H9 (cell line): ENCODE data around the gene ZNF292. TPM values are rescaled to one million over a fixed set of nuclear protein-coding genes. Genes with fewer than 3 reads are reported as not detected.

Source experiments
- DNase-seq: peaks from one replicate; pipeline ENCODE4 v3.0.0-alpha.2; 2017
- H2AFZ ChIP-seq: one replicate; pipeline ENCODE4 v1.6.1; 2013; ENCODE audit warnings: mild to moderate bottlenecking, low read length, control low read depth, moderate library complexity
- H2AK5ac ChIP-seq: 2 replicates; pipeline ENCODE4 v1.6.1; 2013; ENCODE audit warnings: low read length, control low read depth, mixed read lengths; ENCODE audit not compliant: insufficient read length
- H2BK120ac ChIP-seq: one replicate; pipeline ENCODE4 v1.6.1; 2013; ENCODE audit warnings: low read depth, mild to moderate bottlenecking, low read length, control low read depth, inconsistent platforms; ENCODE audit not compliant: poor library complexity, severe bottlenecking
- H2BK12ac ChIP-seq: 2 replicates; pipeline ENCODE4 v1.6.1; 2013; ENCODE audit warnings: low read length, control low read depth, mixed read lengths, low read depth; ENCODE audit not compliant: insufficient read length
- H2BK15ac ChIP-seq: 2 replicates; pipeline ENCODE4 v1.6.1; 2013; ENCODE audit warnings: low read depth, low read length, control low read depth
- H2BK20ac ChIP-seq: one replicate; pipeline ENCODE4 v1.6.1; 2013; ENCODE audit warnings: low read depth, mild to moderate bottlenecking, low read length, control low read depth, inconsistent platforms; ENCODE audit not compliant: poor library complexity, severe bottlenecking
- H2BK5ac ChIP-seq: 2 replicates; pipeline ENCODE4 v1.6.1; 2013; ENCODE audit warnings: low read length, control low read depth, mixed read lengths; ENCODE audit not compliant: insufficient read length
- H3K14ac ChIP-seq: 2 replicates; pipeline ENCODE4 v1.6.1; 2013; ENCODE audit warnings: low read length, control low read depth; ENCODE audit not compliant: insufficient read depth
- H3K18ac ChIP-seq: 2 replicates; pipeline ENCODE4 v1.6.1; 2013; ENCODE audit warnings: low read depth, mild to moderate bottlenecking, mixed read lengths, low read length, control low read depth; ENCODE audit not compliant: insufficient read length
- H3K23ac ChIP-seq: 2 replicates; pipeline ENCODE4 v1.6.1; 2013; ENCODE audit warnings: low read length, control low read depth, mixed read lengths, low read depth; ENCODE audit not compliant: insufficient read length
- H3K23me2 ChIP-seq: 2 replicates; pipeline ENCODE4 v1.6.1; 2013; ENCODE audit warnings: low read depth, mild to moderate bottlenecking, mixed read lengths, low read length, control low read depth; ENCODE audit not compliant: insufficient read length, poor library complexity, severe bottlenecking
- H3K27ac ChIP-seq: 2 replicates; pipeline ENCODE4 v1.5.1; 2013; ENCODE audit warnings: low read length, control low read depth, mixed read lengths, low read depth; ENCODE audit not compliant: insufficient read length
- H3K27me3 ChIP-seq: 2 replicates; pipeline ENCODE4 v1.6.1; 2013; ENCODE audit warnings: low read length, control low read depth, inconsistent platforms; ENCODE audit not compliant: insufficient read depth
- H3K4ac ChIP-seq: 2 replicates; pipeline ENCODE4 v1.6.1; 2013; ENCODE audit warnings: low read depth, mild to moderate bottlenecking, control low read depth, inconsistent platforms, low read length, moderate library complexity
- H3K4me1 ChIP-seq: 2 replicates; pipeline ENCODE4 v1.6.1; 2013; ENCODE audit warnings: low read length, control low read depth, inconsistent platforms; ENCODE audit not compliant: insufficient read depth
- H3K4me2 ChIP-seq: 2 replicates; pipeline ENCODE4 v1.6.1; 2013; ENCODE audit warnings: low read length, control low read depth, mixed read lengths; ENCODE audit not compliant: insufficient read length, insufficient read depth
- H3K56ac ChIP-seq: 2 replicates; pipeline ENCODE4 v1.6.1; 2013; ENCODE audit warnings: low read depth, mild to moderate bottlenecking, mixed read lengths, low read length, control low read depth; ENCODE audit not compliant: insufficient read length
- H3K79me1 ChIP-seq: 2 replicates; pipeline ENCODE4 v1.6.1; 2013; ENCODE audit warnings: low read depth, mild to moderate bottlenecking, moderate library complexity, low read length, control low read depth, inconsistent platforms; ENCODE audit not compliant: insufficient read depth, poor library complexity, severe bottlenecking
- H3K79me2 ChIP-seq: 2 replicates; pipeline ENCODE4 v1.6.1; 2013; ENCODE audit warnings: low read length, control low read depth, inconsistent platforms; ENCODE audit not compliant: insufficient read depth
- H3K9ac ChIP-seq: 2 replicates; pipeline ENCODE4 v1.6.1; 2013; ENCODE audit warnings: low read length, control low read depth, mixed read lengths; ENCODE audit not compliant: insufficient read length; ENCODE audit errors: extremely low read depth
- H3K9me3 ChIP-seq: one replicate; pipeline ENCODE4 v1.6.1; 2013; ENCODE audit warnings: low read depth, low read length, inconsistent platforms; ENCODE audit not compliant: control insufficient read depth
- H3T11ph ChIP-seq: one replicate; pipeline ENCODE4 v1.6.1; 2013; ENCODE audit warnings: mild to moderate bottlenecking, low read length, control low read depth, inconsistent platforms
- H4K20me1 ChIP-seq: one replicate; pipeline ENCODE4 v1.6.1; 2013; ENCODE audit not compliant: control insufficient read depth, insufficient read length, insufficient read depth
- H4K5ac ChIP-seq: 2 replicates; pipeline ENCODE4 v1.6.1; 2013; ENCODE audit warnings: low read depth, mild to moderate bottlenecking, mixed read lengths, low read length, control low read depth; ENCODE audit not compliant: insufficient read length
- H4K8ac ChIP-seq: replicated peaks from 2 replicates; pipeline ENCODE4 v1.6.1; 2013; ENCODE audit warnings: low read length, control low read depth, mixed read lengths, low read depth; ENCODE audit not compliant: insufficient read length
- H4K91ac ChIP-seq: 2 replicates; pipeline ENCODE4 v1.6.1; 2013; ENCODE audit warnings: low read depth, mild to moderate bottlenecking, moderate library complexity, mixed read lengths, low read length, control low read depth; ENCODE audit not compliant: insufficient read length
- H3K27ac Mint-ChIP-seq, 3 experiments: 2 replicates in 2 of 3; 3 replicates in 1 of 3; pipeline ENCODE4 v1.8.0; 2020 to 2021; ENCODE audit warnings: mixed read lengths in 3 of 3, mild to moderate bottlenecking in 1 of 3, moderate library complexity in 1 of 3
- H3K27me3 Mint-ChIP-seq: 2 replicates; pipeline ENCODE4 v1.8.0; 2021; ENCODE audit warnings: low read depth, mild to moderate bottlenecking, moderate library complexity, mixed read lengths
- H3K36me3 Mint-ChIP-seq, 3 experiments: 2 replicates in 2 of 3; 3 replicates in 1 of 3; pipeline ENCODE4 v1.8.0; 2020 to 2021; ENCODE audit warnings: low read depth in 3 of 3, mixed read lengths in 3 of 3; ENCODE audit not compliant: insufficient read depth in 1 of 3
- H3K4me1 Mint-ChIP-seq, 2 experiments: 2 replicates each; pipeline ENCODE4 v1.8.0; 2020; ENCODE audit warnings: mixed read lengths in 2 of 2
- H3K4me3 Mint-ChIP-seq, 2 experiments: 2 replicates in 1 of 2; 3 replicates in 1 of 2; pipeline ENCODE4 v1.8.0; 2020 to 2021; ENCODE audit warnings: mild to moderate bottlenecking in 2 of 2, mixed read lengths in 2 of 2, moderate library complexity in 1 of 2
- H3K9me3 Mint-ChIP-seq, 2 experiments: 2 replicates in 1 of 2; 3 replicates in 1 of 2; pipeline ENCODE4 v1.8.0; 2020; ENCODE audit warnings: mild to moderate bottlenecking in 2 of 2, mixed read lengths in 2 of 2, moderate library complexity in 1 of 2
- WGBS: extraction: QIAGEN DNeasy Blood & Tissue Kit; methylation state at CpG from one replicate; pipeline ENCODE4 v1.1.7; 2013; ENCODE audit warnings: missing lambda C conversion rate, low lambda C conversion rate, mixed read lengths; ENCODE audit not compliant: insufficient read length; ENCODE audit errors: extremely low coverage; 5-methylcytosine and 5-hydroxymethylcytosine counted together
- total RNA-seq: library from RNA; stranded (reverse); gene quantifications from 2 replicates; pipeline ENCODE4 v1.2.1, GENCODE V29; 2021
- TF ChIP-seq, protein P1 (sequence below): fragments of 200-600 bp; sonication (generic); conservative IDR thresholded peaks from 3 replicates; pipeline ENCODE4 v1.8.0; 2021; ENCODE audit warnings: antibody characterized with exemption, mild to moderate bottlenecking

The ZNF292 gene
- total RNA-seq, 1 experiment from 2014 or later = 38.7 TPM

DNA sequence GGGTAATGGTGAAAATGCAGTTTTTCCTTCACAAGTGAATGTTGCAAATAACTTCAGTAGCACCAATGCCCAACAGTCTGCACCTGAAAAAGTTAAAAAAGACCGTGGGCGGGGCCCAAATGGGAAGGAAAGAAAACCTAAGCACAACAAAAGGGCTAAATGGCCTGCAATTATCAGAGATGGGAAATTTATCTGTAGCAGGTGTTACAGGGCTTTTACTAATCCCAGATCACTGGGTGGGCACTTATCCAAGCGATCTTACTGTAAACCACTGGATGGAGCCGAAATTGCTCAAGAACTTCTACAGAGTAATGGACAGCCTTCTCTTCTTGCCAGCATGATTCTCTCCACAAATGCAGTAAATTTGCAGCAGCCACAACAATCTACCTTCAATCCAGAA is 102.2 kb downstream of the ZNF292 start:
- Mint-ChIP-seq H3K27me3 (no peaks in the 10 kb centered on the region), H3K9me3 (peaks cover 6 to 50% of the 10 kb centered on the region in 2 experiments), H3K4me1 (peaks cover 3 to 4% of the 10 kb centered on the region in 2 experiments; a peak in 3 of 4 replicates), H3K27ac (no peak overlapping the region), H3K4me3 (no peak overlapping the region), H3K36me3 (peaks cover 58 to 83% (median 83%) of the 10 kb centered on the region in 3 experiments)
- no peak overlapping the region for H3K4me2 ChIP-seq
- no peak overlapping the region for H3K4ac ChIP-seq
- no peak overlapping the region for H2BK120ac ChIP-seq
- no peak overlapping the region for H3T11ph ChIP-seq
- no CpG with 5 or more reads among the region's 4 CpGs for WGBS
- no peak overlapping the region for H3K14ac ChIP-seq
- H2BK5ac ChIP-seq = no peak overlapping the region
- H3K23ac ChIP-seq = no peak overlapping the region
- no peak overlapping the region for H3K27ac ChIP-seq
- no peaks in the 10 kb centered on the region for H3K23me2 ChIP-seq
- no peak overlapping the region for H2BK12ac ChIP-seq
- no peak overlapping the region for H2BK20ac ChIP-seq
- H3K4me1 ChIP-seq = no peaks in the 10 kb centered on the region; the same call in 1 of the 2 replicates
- no peak overlapping the region for H2BK15ac ChIP-seq
- no peak overlapping the region for H3K18ac ChIP-seq
- no peak overlapping the region for H4K5ac ChIP-seq
- H3K56ac ChIP-seq = no peak overlapping the region
- DNase-seq = peak; percentile 35
- H3K9ac ChIP-seq = no peak overlapping the region
- H4K91ac ChIP-seq = no peak overlapping the region
- no peak overlapping the region for H4K8ac ChIP-seq
- TF ChIP-seq, protein P1, sequence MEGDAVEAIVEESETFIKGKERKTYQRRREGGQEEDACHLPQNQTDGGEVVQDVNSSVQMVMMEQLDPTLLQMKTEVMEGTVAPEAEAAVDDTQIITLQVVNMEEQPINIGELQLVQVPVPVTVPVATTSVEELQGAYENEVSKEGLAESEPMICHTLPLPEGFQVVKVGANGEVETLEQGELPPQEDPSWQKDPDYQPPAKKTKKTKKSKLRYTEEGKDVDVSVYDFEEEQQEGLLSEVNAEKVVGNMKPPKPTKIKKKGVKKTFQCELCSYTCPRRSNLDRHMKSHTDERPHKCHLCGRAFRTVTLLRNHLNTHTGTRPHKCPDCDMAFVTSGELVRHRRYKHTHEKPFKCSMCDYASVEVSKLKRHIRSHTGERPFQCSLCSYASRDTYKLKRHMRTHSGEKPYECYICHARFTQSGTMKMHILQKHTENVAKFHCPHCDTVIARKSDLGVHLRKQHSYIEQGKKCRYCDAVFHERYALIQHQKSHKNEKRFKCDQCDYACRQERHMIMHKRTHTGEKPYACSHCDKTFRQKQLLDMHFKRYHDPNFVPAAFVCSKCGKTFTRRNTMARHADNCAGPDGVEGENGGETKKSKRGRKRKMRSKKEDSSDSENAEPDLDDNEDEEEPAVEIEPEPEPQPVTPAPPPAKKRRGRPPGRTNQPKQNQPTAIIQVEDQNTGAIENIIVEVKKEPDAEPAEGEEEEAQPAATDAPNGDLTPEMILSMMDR = no peak
- H3K27me3 ChIP-seq = no peaks in the 10 kb centered on the region
- H3K9me3 ChIP-seq = no peaks in the 10 kb centered on the region
- no peaks in the 10 kb centered on the region for H4K20me1 ChIP-seq
- no peak overlapping the region for H2AK5ac ChIP-seq
- H2AFZ ChIP-seq = no peak overlapping the region
- H3K79me2 ChIP-seq = no peaks in the 10 kb centered on the region
- H3K79me1 ChIP-seq = no peaks in the 10 kb centered on the region
